HS-5 (cell line): Measurements from ENCODE around the gene ABCB9.
"Not testable (repeated sequence)": the region's sequence is repeated elsewhere in the genome, so short reads cannot be mapped to it uniquely, and the experiment has no call there.

Source experiments
- DNase-seq: peaks from one replicate; pipeline ENCODE4 v3.0.0-alpha.2; 2012; ENCODE audit warnings: low read depth

ABCB9 gene

GRCh38 chr12:122937622-122938091 lies 28.6 kb downstream of the ABCB9 start:
- DNase-seq: no peak

- no peak for DNase-seq
Observed at GRCh38 chr12:122935318-122935717, 30.9 kb downstream of the ABCB9 start.

GRCh38 chr12:122934722-122935121 lies 31.5 kb downstream of the ABCB9 start:
- no peak for DNase-seq

- no peak for DNase-seq
Observed at GRCh38 chr12:122932207-122932606, 34.1 kb downstream of the ABCB9 start.

GRCh38 chr12:122929812-122930211 lies 36.5 kb downstream of the ABCB9 start:
- DNase-seq: no peak

GRCh38 chr12:122929148-122929538 lies 37.1 kb downstream of the ABCB9 start:
- no peak for DNase-seq

- DNase-seq: no peak
Observed at GRCh38 chr12:122928404-122929147, 37.7 kb downstream of the ABCB9 start.

- DNase-seq: no peak
Observed at GRCh38 chr12:122927756-122928403, 38.4 kb downstream of the ABCB9 start.

- no peak for DNase-seq
Observed at GRCh38 chr12:122921917-122922316, 44.3 kb downstream of the ABCB9 start.

GRCh38 chr12:122920687-122921086 lies 45.6 kb downstream of the ABCB9 start:
- DNase-seq: no peak

GRCh38 chr12:122918827-122919226 lies 47.4 kb downstream of the ABCB9 start:
- DNase-seq: no peak

GRCh38 chr12:122917507-122918121 lies 48.6 kb downstream of the ABCB9 start:
- DNase-seq: no peak

GRCh38 chr12:122909442-122910288 lies 56.6 kb downstream of the ABCB9 start:
- no peak for DNase-seq

- no peak for DNase-seq
Observed at GRCh38 chr12:122908915-122909314, 57.3 kb downstream of the ABCB9 start.

- not testable (repeated sequence) for DNase-seq
Observed at GRCh38 chr12:122905258-122905657, 61.0 kb downstream of the ABCB9 start.

- no peak for DNase-seq
Observed at GRCh38 chr12:122903693-122904034, 62.6 kb downstream of the ABCB9 start.

- no peak for DNase-seq
Observed at GRCh38 chr12:122902854-122903692, 63.2 kb downstream of the ABCB9 start.

- DNase-seq: no peak
Observed at GRCh38 chr12:122899887-122900286, 66.4 kb downstream of the ABCB9 start.

GRCh38 chr12:122896662-122897061 lies 69.6 kb downstream of the ABCB9 start:
- DNase-seq: no peak

- no peak for DNase-seq
Observed at GRCh38 chr12:122895704-122896636, 70.3 kb downstream of the ABCB9 start, which contains the start of gene VPS37B. TSS of gene VPS37B (minus strand) at chr12:122896124. CDS start at chr12:122896062, 62 bp downstream.
